Gastroesophageal sphincter (tissue), 3 donors: Measurements from ENCODE around the gene HSBP1.

Experiments used
- CTCF ChIP-seq, 4 experiments: fragments of 200-600 bp in 2 of 4; fragments of 450-650 bp in 2 of 4; sonication (generic) in 1 of 4; IDR thresholded peaks; one replicate each; pipeline ENCODE4 v1.5.1; 2017 to 2019; ENCODE audit warnings: antibody characterized with exemption in 4 of 4, mild to moderate bottlenecking in 2 of 4, moderate library complexity in 2 of 4
- POLR2A ChIP-seq, 2 donors: fragments of 450-650 bp; IDR thresholded peaks; one replicate each; pipeline ENCODE4 v1.6.1; 2017; ENCODE audit warnings: antibody characterized with exemption in 2 of 2, mild to moderate bottlenecking in 2 of 2, moderate library complexity in 1 of 2

GRCh38 chr16:83804366-83804765, 3.4 kb upstream of the HSBP1 start:
- no peak for TF ChIP-seq CTCF (IDR thresholded peaks at IDR 0.05)
- no peak for TF ChIP-seq POLR2A (IDR thresholded peaks at IDR 0.05)
